SU-DHL-6 (cell line): Measurements from ENCODE around the gene ATP13A3.

Experiments
- H2AFZ ChIP-seq: fragments of 200-600 bp; sonication (generic); 2 replicates; pipeline ENCODE4 v1.6.1; 2014; ENCODE audit warnings: low read depth, mild to moderate bottlenecking, moderate library complexity, mixed read lengths, antibody characterized with exemption, low read length; ENCODE audit not compliant: severe bottlenecking
- H3F3A ChIP-seq: fragments of 200-600 bp; shearing (Covaris generic); 2 replicates; pipeline ENCODE4 v1.6.0; 2016; ENCODE audit warnings: antibody characterized with exemption, mild to moderate bottlenecking; ENCODE audit not compliant: insufficient read depth
- H3K27ac ChIP-seq: fragments of 200-600 bp; sonication (generic); 2 replicates; pipeline ENCODE4 v1.5.1; 2016; ENCODE audit warnings: low read depth, mild to moderate bottlenecking, low read length, moderate library complexity, mixed read lengths
- H3K27me3 ChIP-seq: fragments of 200-600 bp; sonication (generic), shearing (Covaris generic); 2 replicates; pipeline ENCODE4 v1.6.0; 2014; ENCODE audit warnings: mild to moderate bottlenecking, low read length
- H3K36me3 ChIP-seq: fragments of 200-600 bp; sonication (generic); 2 replicates; pipeline ENCODE4 v1.6.1; 2014; ENCODE audit warnings: mild to moderate bottlenecking, low read length, mixed read lengths
- H3K4me2 ChIP-seq: fragments of 300-600, 200-600 bp; shearing (Covaris generic), sonication (generic); 2 replicates; pipeline ENCODE4 v1.6.0; 2014; ENCODE audit warnings: low read length, low read depth, mild to moderate bottlenecking; ENCODE audit not compliant: poor library complexity, severe bottlenecking
- H3K4me3 ChIP-seq: fragments of 200-600 bp; sonication (generic); 2 replicates; pipeline ENCODE4 v1.5.1; 2014; ENCODE audit warnings: antibody characterized with exemption, low read length, mild to moderate bottlenecking, mixed read lengths; ENCODE audit not compliant: insufficient read depth, poor library complexity, severe bottlenecking
- H3K79me2 ChIP-seq: fragments of 200-600 bp; sonication (generic); 2 replicates; pipeline ENCODE4 v1.6.1; 2014; ENCODE audit warnings: mild to moderate bottlenecking, low read length, moderate library complexity; ENCODE audit not compliant: insufficient read depth
- H3K9ac ChIP-seq: fragments of 200-600 bp; sonication (generic); 2 replicates; pipeline ENCODE4 v1.7.0; 2014; ENCODE audit warnings: mild to moderate bottlenecking, low read length
- H3K9me2 ChIP-seq: fragments of 200-600 bp; sonication (generic); replicated peaks from 2 replicates; pipeline ENCODE4 v1.6.1; 2014; ENCODE audit warnings: low read length; ENCODE audit not compliant: insufficient read depth
- H3K9me3 ChIP-seq: fragments of 200-600 bp; sonication (generic); 2 replicates; pipeline ENCODE4 v1.6.1; 2014; ENCODE audit warnings: low read length, mixed read lengths; ENCODE audit not compliant: insufficient read depth
- H4K20me1 ChIP-seq: fragments of 200-600 bp; sonication (generic); 2 replicates; pipeline ENCODE4 v1.6.1; 2014; ENCODE audit warnings: low read depth, mild to moderate bottlenecking, antibody characterized with exemption, low read length, moderate library complexity, mixed read lengths
- EZH2phosphoT487 ChIP-seq: fragments of 200-600 bp; sonication (generic), shearing (Covaris generic); conservative IDR thresholded peaks from 2 replicates; pipeline ENCODE4 v1.6.1; 2018; ENCODE audit warnings: mild to moderate bottlenecking, antibody characterized with exemption, low read length, moderate library complexity, mixed read lengths
- TF ChIP-seq, protein P1 (sequence below): fragments of 200-600 bp; sonication (generic); IDR thresholded peaks from one replicate; pipeline ENCODE4 v1.5.1; 2017; ENCODE audit warnings: antibody characterized with exemption, mild to moderate bottlenecking, low read length, moderate library complexity; ENCODE audit not compliant: insufficient read depth, poor library complexity, severe bottlenecking

The ATP13A3 gene

GRCh38 chr3:194481525-194482195 is 5.1 kb downstream of the ATP13A3 start:
- Histone ChIP-seq H3K4me2 (no peak overlapping the region), H3K27ac (no peak overlapping the region)

DNA sequence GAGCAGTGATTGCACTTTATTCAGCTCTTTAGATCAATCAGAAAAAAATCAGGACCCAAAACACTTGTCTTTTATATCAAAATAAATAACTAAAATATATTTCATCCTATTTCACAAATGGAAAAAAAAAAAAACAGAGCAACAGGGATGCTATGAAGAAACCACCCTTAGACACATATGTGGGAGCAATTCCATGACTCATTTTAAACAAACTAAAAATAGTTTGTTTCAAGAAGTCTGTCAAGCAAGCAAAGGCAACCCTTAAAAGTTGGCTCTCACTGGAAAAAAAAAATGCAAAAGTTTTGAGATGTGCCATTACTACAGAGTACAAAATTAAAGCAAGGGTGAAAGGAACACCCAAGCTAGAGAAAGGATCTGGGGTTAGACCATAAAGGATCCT is 5.7 kb downstream of the ATP13A3 start:
- H3K27me3 ChIP-seq = no peaks in the 10 kb centered on the region
- peaks cover 7% of the 10 kb centered on the region; the same call in 1 of the 2 replicates for H4K20me1 ChIP-seq
- no peak overlapping the region for H3K27ac ChIP-seq
- no peaks in the 10 kb centered on the region for H3K9me3 ChIP-seq
- H3K9me2 ChIP-seq = no peaks in the 10 kb centered on the region
- H3K9ac ChIP-seq = no peak overlapping the region
- H3K4me3 ChIP-seq = no peak overlapping the region
- peaks cover 98% of the 10 kb centered on the region for H3K79me2 ChIP-seq
- no peak overlapping the region for H2AFZ ChIP-seq
- no peak for TF ChIP-seq EZH2phosphoT487
- TF ChIP-seq, protein P1, sequence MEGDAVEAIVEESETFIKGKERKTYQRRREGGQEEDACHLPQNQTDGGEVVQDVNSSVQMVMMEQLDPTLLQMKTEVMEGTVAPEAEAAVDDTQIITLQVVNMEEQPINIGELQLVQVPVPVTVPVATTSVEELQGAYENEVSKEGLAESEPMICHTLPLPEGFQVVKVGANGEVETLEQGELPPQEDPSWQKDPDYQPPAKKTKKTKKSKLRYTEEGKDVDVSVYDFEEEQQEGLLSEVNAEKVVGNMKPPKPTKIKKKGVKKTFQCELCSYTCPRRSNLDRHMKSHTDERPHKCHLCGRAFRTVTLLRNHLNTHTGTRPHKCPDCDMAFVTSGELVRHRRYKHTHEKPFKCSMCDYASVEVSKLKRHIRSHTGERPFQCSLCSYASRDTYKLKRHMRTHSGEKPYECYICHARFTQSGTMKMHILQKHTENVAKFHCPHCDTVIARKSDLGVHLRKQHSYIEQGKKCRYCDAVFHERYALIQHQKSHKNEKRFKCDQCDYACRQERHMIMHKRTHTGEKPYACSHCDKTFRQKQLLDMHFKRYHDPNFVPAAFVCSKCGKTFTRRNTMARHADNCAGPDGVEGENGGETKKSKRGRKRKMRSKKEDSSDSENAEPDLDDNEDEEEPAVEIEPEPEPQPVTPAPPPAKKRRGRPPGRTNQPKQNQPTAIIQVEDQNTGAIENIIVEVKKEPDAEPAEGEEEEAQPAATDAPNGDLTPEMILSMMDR = no peak
- H3K36me3 ChIP-seq = peaks cover 10% of the 10 kb centered on the region; the same call in 1 of the 2 replicates
- H3F3A ChIP-seq = peaks cover 4% of the 10 kb centered on the region; the same call in 1 of the 2 replicates
- H3K4me2 ChIP-seq = no peak overlapping the region

More at GRCh38 chr3:194481525-194482195, 5.1 kb downstream of the ATP13A3 start:
- no peak overlapping the region for H3K4me3 ChIP-seq
- peaks cover 4% of the 10 kb centered on the region; the same call in 1 of the 2 replicates for H3F3A ChIP-seq
- H4K20me1 ChIP-seq = peaks cover 7% of the 10 kb centered on the region; the same call in 1 of the 2 replicates
- H3K36me3 ChIP-seq = peaks cover 10% of the 10 kb centered on the region; the same call in 1 of the 2 replicates
- H3K9me2 ChIP-seq = no peaks in the 10 kb centered on the region
- H3K79me2 ChIP-seq = peaks cover 95% of the 10 kb centered on the region
- H3K9me3 ChIP-seq = no peaks in the 10 kb centered on the region
- H2AFZ ChIP-seq = no peak overlapping the region
- H3K27me3 ChIP-seq = no peaks in the 10 kb centered on the region
- TF ChIP-seq, protein P1 = no peak
- no peak for TF ChIP-seq EZH2phosphoT487
- no peak overlapping the region for H3K9ac ChIP-seq

DNA sequence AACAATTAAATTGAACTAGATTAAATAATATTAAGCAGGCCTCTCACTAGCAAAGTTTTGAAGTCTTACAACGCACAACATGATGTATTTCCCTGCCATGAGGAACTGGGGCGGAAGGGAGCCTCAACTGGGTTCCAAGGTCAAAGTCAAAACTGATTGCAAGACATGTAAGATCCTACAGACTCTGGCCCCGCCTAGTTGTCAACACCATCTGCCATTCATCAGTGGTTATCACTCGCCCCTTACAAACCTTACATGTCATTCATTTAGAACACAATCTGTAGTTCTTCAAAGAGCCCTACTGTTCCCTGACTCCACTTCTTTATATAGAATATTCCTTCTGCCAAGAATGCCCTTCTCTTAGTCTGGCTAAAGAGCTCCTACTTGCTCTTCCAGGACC is 10.0 kb downstream of the ATP13A3 start:
- Histone ChIP-seq H3K4me2 (no peak overlapping the region), H3K27me3 (no peaks in the 10 kb centered on the region), H3K9me3 (no peaks in the 10 kb centered on the region), H3K27ac (no peak overlapping the region), H4K20me1 (peaks cover 7% of the 10 kb centered on the region; the same call in 1 of the 2 replicates), H3F3A (peaks cover 9% of the 10 kb centered on the region), H3K9ac (no peak overlapping the region), H3K79me2 (peaks cover 98% of the 10 kb centered on the region), H3K4me3 (no peak overlapping the region), H3K36me3 (peaks cover 2% of the 10 kb centered on the region; the same call in 1 of the 2 replicates), H2AFZ (no peak overlapping the region), H3K9me2 (no peaks in the 10 kb centered on the region)
- TF ChIP-seq, protein P1 = no peak
- TF ChIP-seq EZH2phosphoT487 = no peak
